ENCODE data around the gene TPK1.

Gene TPK1

GRCh38 chr7:144835652-144836544 lies at the start of gene TPK1:
Gene TPK1, minus strand, starts transcription at chr7:144836053. Its CDS starts 451 bp downstream, at chr7:144835602.
- in situ Hi-C loops (cut with MboI; ENCODE audit: low sequenced_read_pairs) = no loop called here

GRCh38 chr7:144885478-144885877 lies 49.6 kb upstream of the TPK1 start:
- in situ Hi-C loops (cut with MboI; ENCODE audit: low sequenced_read_pairs) = no loop called here

- in situ Hi-C loops (cut with MboI; ENCODE audit: low sequenced_read_pairs) = no loop called here
These were observed 49.0 kb upstream of the TPK1 start for GRCh38 chr7:144884896-144885295.

GRCh38 chr7:144873316-144873845 lies 37.5 kb upstream of the TPK1 start:
- in situ Hi-C loops (cut with MboI; ENCODE audit: low sequenced_read_pairs) = no loop called here

- in situ Hi-C loops (cut with MboI; ENCODE audit: low sequenced_read_pairs) = no loop called here
These were observed 33.2 kb upstream of the TPK1 start for GRCh38 chr7:144869082-144869481.

GRCh38 chr7:144866189-144866588 lies 30.3 kb upstream of the TPK1 start:
- in situ Hi-C loops (cut with MboI; ENCODE audit: low sequenced_read_pairs) = no loop called here

DNA sequence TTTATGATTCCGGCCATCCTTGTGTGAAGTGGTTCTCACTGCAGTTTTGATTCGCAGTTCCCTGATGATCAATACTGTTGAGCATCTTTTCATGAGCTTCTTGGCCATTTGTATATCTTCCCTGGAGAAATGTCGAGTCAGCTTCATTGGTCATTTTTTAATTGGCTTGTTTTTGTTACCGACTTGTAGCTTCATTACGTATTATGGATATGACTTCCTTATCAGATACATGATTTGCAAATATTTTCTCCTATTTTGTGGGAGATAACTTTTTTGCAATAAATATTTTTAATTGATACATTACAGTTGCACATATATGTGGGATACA lies 27.4 kb upstream of the TPK1 start:
- in situ Hi-C loops (cut with MboI; ENCODE audit: low sequenced_read_pairs) = no loop called here

- in situ Hi-C loops (cut with MboI; ENCODE audit: low sequenced_read_pairs) = no loop called here
These were observed 26.9 kb upstream of the TPK1 start for GRCh38 chr7:144862612-144863319.

- in situ Hi-C loops (cut with MboI; ENCODE audit: low sequenced_read_pairs) = no loop called here
These were observed 23.9 kb upstream of the TPK1 start for GRCh38 chr7:144859739-144860138.

- in situ Hi-C loops (cut with MboI; ENCODE audit: low sequenced_read_pairs) = no loop called here
These were observed 21.6 kb upstream of the TPK1 start for GRCh38 chr7:144857463-144857862.

DNA sequence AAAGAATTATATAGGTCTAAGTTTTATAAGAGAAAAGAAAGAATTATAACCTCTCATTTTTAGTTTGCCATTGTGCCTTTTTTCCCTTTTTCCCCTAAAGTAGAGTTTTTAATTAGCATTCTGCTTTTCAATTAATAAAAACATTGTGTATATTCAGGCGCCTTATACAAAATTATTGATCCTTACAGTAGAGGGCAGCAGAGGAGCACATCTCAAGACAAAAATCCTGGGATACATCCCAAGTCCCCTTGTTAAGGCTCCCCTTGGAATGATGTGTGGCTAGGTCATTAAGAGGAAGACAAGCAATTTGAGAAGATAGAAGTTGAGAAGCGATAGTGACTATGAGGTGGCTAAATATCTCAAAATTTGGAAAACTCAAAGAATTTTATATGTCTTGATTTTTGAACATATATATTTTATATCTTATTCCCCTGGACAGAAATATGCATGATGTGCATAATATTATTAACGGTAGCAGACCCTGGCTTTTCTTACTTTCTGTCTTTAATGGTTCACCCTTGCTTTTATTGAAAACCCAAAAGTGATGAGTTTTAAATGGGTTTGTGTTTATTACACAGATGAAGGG lies 19.1 kb upstream of the TPK1 start:
- in situ Hi-C loops (cut with MboI; ENCODE audit: low sequenced_read_pairs) = no loop called here

DNA sequence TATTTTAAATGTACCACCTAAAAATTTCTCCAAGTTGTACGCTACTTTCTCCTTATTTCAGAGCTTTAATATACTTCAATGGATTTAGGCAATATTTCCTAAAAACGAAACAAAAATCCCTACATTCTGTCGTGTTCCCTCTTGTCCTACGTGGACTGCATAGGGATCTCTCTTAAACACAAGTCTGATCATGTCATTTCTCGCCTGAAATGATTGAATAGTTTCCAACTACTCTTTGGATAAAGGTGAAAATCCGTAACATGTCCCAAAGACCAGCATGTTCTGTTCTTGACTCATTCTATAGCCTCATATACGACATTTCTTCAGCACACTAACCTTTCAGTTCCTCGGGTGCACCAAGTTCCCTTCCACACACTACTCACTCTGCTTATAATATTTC lies 17.7 kb upstream of the TPK1 start:
- in situ Hi-C loops (cut with MboI; ENCODE audit: low sequenced_read_pairs) = no loop called here

DNA sequence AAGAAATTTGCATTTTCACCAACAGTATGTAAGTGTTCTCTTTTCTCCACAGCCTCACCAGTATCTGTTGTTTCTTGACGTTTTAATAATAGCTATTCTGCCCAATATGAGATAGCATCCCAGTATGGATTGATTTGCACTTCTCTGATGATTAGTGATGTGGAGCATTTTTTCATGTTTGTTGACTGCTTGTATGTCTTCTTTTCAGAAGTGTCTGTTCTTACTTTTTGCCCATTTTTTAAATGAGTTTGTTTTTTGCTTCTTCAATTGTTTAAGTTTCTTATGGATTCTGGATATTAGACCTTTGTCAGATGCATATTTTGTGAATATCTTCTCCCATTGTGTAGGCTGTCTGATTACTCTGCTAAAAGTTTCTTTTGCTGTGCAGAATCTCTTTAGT lies 12.2 kb upstream of the TPK1 start:
- in situ Hi-C loops (cut with MboI; ENCODE audit: low sequenced_read_pairs) = no loop called here

- in situ Hi-C loops (cut with MboI; ENCODE audit: low sequenced_read_pairs) = no loop called here
These were observed 6.6 kb upstream of the TPK1 start for GRCh38 chr7:144842377-144842851.

DNA sequence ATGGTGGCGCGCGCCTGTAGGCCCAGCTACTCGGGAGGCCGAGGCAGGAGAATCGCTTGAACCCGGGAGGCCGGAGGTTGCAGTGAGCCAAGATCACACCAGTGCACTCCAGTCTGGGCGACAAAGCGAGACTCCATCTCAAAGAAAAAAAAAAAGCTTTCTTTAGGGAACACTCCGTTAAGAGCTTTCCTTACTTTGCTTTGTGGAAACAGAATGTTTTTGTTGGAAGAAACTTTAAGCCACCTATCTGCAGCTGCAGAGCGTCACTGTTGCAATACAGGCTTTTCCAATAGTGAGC lies 641 bp upstream of the TPK1 start:
- in situ Hi-C loops (cut with MboI; ENCODE audit: low sequenced_read_pairs) = no loop called here

- in situ Hi-C loops (cut with MboI; ENCODE audit: low sequenced_read_pairs) = no loop called here
These were observed 670 bp downstream of the TPK1 start for GRCh38 chr7:144835155-144835611.

- in situ Hi-C loops (cut with MboI; ENCODE audit: low sequenced_read_pairs) = no loop called here
These were observed 1.2 kb downstream of the TPK1 start for GRCh38 chr7:144834641-144835144.

GRCh38 chr7:144830811-144831210 lies 5.0 kb downstream of the TPK1 start:
- in situ Hi-C loops (cut with MboI; ENCODE audit: low sequenced_read_pairs) = no loop called here

DNA sequence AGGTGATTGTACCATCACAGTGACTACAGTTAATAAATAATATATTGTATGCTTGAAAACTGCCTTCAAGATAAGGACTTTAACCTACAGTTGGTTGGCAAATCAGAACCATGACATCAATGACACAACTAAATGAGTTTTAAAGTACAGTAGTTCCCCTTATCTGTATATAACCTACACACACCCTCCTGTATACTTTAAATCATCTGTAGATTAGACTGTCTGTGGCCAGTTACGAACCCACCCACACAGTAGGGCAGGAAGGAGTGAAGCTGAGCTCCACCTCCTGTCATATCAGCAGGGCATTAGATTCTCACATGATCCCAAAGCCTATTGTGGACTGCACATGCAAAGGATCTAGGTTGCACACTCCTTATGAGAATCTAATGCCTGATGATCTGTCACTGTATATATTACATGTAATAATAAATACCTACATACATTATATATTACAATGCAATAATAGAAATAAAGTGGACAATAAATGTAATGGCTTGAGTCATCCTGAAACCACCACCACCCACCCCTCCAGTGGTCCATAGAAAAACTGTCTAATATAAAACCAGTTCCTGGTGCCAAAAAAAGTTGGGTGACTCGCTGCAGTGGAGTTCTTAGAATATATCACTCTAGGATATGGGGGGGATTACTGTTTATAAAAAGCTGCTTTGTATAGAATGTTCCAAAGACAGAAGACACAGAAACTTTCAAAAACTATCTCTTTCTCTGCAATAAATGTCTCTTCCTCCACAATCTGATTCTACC lies 5.6 kb downstream of the TPK1 start:
- in situ Hi-C loops (cut with MboI; ENCODE audit: low sequenced_read_pairs) = no loop called here

GRCh38 chr7:144827621-144828020 lies 8.2 kb downstream of the TPK1 start:
- in situ Hi-C loops (cut with MboI; ENCODE audit: low sequenced_read_pairs) = no loop called here

DNA sequence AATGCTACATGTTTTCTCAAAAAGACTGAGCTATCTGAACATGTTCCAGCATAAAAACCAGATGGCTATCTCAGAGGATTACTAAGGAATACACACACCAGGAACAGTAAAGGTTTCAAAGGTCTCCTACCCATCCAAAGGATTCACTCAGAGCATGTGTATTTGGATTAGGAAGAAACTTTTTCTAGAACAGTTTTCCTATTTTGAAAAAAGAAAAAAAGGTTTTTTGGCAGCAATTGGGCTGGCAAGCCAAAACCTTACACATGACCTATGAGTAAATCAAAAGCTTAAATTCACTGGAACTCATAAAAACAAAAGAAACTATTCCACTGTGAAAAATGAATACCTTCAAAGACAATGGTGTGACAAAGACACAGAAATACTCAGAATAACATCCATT lies 9.6 kb downstream of the TPK1 start:
- in situ Hi-C loops (cut with MboI; ENCODE audit: low sequenced_read_pairs) = no loop called here
